NCI-H146 treated with DMSO at 0.1 percent for 48 hours (cell line): ENCODE results near the gene XRCC5.

Source experiments
- DNase-seq: peaks from one replicate; lab custom pipeline; 2025; ENCODE audit not compliant: unreplicated experiment; lab: John Stamatoyannopoulos, UW

XRCC5 gene

GRCh38 chr2:216222650-216223352 is 113.7 kb downstream of the XRCC5 start:
- DNase-seq: no peak

GRCh38 chr2:216224388-216224787 is 115.2 kb downstream of the XRCC5 start:
- no peak for DNase-seq

DNA sequence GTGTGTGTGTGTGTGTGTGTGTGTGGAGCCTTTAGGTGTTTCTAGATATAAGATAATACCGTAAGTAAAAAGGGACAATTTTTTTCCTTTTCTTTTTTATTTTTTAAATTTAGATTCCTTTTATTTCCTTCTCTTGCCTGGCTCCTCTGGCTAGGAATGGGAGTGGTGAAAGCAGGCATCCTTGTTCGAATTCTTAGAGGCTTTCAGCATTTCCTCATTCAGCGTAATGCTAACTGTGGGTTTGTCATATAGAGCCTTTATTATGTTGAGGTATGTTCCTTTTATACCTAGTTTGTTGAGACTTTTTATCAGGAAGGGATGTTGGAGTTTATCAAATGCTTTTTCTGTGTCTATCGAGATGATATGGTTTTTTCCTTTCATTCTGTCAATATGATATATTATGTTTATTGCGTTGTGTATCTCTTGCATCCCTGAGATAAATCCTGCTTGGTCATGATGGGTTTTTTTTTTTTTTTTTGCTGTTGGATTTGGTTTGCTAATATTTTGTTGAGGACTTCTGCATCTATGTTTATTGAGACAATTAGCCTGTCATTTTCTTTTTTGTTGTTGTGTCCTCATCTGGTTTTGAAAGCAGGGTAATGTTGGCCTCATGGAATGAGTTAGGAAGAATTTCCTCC is 120.2 kb downstream of the XRCC5 start:
- no peak for DNase-seq

GRCh38 chr2:216231867-216232266 is 122.7 kb downstream of the XRCC5 start:
- DNase-seq: no peak

- DNase-seq: no peak
These were observed 123.6 kb downstream of the XRCC5 start for GRCh38 chr2:216232721-216233120.

GRCh38 chr2:216233281-216233995 is 124.3 kb downstream of the XRCC5 start:
- DNase-seq: no peak

DNA sequence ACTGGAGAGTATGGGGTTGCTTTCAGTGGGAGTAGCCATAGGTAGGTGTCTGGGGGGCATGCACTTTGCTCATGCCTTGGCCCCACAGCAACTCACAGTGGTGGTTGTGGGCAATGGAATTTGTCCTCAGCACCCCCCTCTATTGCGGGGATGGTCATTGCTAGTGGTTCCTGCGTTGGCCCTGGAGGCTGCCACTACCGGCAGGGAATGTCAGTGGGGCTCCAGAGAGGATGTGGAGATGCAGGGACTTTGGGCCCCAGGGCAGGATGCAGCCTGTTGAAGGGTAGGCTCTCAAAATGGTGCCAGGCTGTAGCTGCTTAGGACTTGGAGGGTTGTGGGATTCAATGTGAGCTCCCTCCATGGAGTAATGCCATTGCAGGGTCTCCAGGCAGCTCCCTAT is 125.0 kb downstream of the XRCC5 start:
- no peak for DNase-seq

DNA sequence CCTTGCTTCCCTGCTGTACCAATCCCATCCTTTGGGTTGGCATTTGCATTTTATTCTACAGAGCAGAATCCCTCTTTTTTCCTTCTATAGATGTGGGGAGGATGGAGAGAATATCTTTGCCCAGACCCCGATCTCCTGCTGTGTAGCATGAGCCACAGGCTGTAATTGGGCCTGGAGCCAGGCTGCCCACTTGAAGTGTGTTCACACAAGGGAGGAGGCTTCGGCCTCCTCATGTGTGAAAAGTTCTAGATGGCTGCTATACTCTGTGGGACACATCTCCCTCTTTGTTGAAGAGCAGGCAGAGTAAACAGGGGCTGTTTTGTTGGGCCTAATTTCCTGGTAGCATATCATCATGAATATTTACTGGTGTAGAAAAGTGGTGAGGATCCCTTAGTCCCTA is 126.3 kb downstream of the XRCC5 start:
- no peak for DNase-seq

DNA sequence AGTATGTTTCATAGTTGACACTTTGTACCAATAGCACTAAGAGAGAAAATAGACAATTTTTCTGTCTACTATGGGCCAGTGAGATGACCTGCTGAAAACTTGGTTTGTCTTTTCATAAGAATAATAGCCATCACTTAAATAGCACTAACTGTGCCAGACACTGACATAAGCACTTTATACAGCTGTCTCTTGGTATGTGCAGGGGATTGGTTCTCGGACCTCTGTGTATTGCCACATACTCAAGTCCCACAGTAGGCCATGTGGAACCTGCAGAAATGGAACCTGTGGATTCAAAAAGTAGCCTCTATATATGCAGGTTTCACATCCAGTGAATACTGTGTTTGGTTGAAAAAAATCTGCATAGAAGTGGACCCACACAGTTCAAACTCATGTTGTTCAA is 126.7 kb downstream of the XRCC5 start:
- DNase-seq: no peak

- no peak for DNase-seq
These were observed 127.3 kb downstream of the XRCC5 start for GRCh38 chr2:216236486-216236885.

- DNase-seq: peak; percentile 93
These were observed 133.2 kb downstream of the XRCC5 start for GRCh38 chr2:216242365-216242764.

DNA sequence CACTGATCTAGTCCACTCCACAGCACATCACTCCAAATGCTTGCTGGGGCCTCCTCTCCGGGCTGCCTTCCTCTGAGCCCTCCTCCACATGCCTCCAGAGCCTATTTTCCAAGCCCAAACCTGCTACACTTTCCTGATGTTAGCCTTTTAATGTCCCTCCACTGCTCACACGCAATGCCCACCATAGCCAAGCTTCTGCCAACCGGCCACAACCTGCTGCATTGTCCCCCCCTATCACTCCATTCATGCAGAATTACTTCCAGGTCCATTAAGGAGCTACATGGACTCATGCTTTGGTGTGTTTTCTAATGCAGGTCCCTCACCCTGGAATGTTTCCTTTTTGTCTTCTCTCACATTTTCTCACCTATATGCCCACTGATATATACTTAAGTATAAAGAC is 133.9 kb downstream of the XRCC5 start:
- no peak for DNase-seq

DNA sequence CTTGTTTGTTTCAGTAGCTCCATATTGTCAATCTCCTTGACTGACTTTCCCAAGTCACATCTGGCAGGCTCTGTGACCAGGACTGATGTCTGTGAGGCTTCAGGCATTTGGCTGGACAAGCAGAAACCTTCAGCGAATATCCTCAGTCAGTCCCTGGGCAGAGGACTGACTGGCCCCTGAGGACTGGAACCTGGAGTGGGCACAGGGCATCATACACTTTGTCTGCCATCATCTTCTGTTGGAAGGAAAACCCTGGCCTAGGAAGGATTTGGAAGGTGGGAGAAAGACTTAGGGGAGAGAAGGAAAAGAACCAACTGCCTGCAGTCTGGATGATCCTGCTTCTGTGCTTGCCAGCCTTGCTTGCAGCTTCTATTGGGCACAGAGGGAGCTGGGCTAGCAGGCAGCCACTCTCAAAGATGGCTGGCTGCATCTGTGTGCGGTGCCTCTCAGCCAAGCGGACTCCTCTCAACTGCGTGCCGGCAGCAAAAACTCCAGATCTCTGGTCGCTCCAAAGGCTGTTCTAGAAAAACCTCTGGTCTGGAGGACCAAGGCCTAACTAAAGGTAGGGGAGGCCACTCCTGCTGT is 136.3 kb downstream of the XRCC5 start:
- DNase-seq: no peak

GRCh38 chr2:216246766-216247165 is 137.6 kb downstream of the XRCC5 start:
- no peak for DNase-seq
